NCI-H187 (cell line): Measurements from ENCODE around the gene S100A1.
"Not testable (repeated sequence)": the region's sequence is repeated elsewhere in the genome, so short reads cannot be mapped to it uniquely, and the experiment has no call there.

ENCODE experiments used
- DNase-seq, 2 experiments: peaks; one replicate each; lab custom pipeline; 2025; lab: John Stamatoyannopoulos, UW

S100A1 gene

GRCh38 chr1:153658400-153659174 is 30.4 kb downstream of the S100A1 start, which contains the start of gene SNAPIN:
Gene SNAPIN, plus strand, starts transcription at chr1:153658703. Its CDS starts 41 bp downstream, at chr1:153658744.
- DNase-seq = peak; percentile 93 to 95

GRCh38 chr1:153659175-153659534 is 30.9 kb downstream of the S100A1 start:
- no peak for DNase-seq

GRCh38 chr1:153659656-153660055 is 31.4 kb downstream of the S100A1 start:
- DNase-seq = no peak

DNA sequence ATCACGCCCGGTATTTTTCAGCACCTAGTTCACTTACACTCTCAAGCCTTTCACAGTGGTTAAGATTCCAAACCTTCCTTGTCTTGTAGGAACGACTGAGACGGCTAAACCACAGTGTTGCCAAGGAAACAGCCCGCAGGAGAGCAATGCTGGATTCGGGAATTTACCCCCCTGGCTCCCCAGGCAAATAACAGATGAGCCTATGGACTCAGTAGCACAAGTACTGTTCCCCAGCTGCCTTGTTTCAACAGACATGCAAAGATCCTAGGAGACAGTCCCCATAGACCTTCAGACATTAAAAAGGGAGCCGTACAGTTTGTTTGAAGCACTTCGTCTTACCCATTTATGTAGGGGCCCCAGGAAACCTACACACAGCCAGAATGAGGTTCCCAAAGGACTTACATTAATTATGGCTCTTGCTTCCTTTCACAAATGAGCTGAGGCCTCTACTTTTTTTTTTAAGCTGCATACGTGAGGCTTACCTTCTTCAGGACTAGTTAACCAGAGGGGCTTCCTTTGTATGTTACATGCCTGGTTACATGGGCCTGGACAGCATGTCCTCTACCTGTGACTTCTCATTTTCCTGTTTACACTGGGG is 33.0 kb downstream of the S100A1 start:
- no peak for DNase-seq

GRCh38 chr1:153662269-153662668 is 34.0 kb downstream of the S100A1 start:
- DNase-seq = no peak

GRCh38 chr1:153663211-153663610 is 35.0 kb downstream of the S100A1 start:
- no peak for DNase-seq

GRCh38 chr1:153667439-153667838 is 39.2 kb downstream of the S100A1 start:
- DNase-seq = no peak

- not testable (repeated sequence) for DNase-seq
Observed at GRCh38 chr1:153668672-153669071, 40.4 kb downstream of the S100A1 start.

DNA sequence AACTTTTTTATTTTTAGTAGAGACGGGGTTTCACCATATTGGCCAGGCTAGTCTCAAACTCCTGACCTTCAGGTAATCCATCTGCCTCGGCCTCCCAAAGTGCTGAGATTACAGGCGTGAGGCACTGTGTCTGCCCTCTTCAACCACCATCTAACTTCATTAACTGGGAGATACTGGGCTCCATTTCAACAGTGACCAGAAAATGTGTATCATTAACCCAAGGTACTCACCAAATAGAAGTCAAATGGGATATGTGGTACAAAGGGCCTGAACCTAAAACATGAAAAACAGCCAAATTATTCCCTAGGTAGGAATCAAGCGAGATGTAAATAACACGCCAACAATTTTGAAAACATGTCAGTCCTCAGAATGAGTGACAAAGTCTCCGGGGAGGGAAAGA is 41.4 kb downstream of the S100A1 start:
- DNase-seq = no peak

- peak in 1 of 2 experiments; percentile 46 for DNase-seq
Observed at GRCh38 chr1:153670257-153670858, 42.1 kb downstream of the S100A1 start.

DNA sequence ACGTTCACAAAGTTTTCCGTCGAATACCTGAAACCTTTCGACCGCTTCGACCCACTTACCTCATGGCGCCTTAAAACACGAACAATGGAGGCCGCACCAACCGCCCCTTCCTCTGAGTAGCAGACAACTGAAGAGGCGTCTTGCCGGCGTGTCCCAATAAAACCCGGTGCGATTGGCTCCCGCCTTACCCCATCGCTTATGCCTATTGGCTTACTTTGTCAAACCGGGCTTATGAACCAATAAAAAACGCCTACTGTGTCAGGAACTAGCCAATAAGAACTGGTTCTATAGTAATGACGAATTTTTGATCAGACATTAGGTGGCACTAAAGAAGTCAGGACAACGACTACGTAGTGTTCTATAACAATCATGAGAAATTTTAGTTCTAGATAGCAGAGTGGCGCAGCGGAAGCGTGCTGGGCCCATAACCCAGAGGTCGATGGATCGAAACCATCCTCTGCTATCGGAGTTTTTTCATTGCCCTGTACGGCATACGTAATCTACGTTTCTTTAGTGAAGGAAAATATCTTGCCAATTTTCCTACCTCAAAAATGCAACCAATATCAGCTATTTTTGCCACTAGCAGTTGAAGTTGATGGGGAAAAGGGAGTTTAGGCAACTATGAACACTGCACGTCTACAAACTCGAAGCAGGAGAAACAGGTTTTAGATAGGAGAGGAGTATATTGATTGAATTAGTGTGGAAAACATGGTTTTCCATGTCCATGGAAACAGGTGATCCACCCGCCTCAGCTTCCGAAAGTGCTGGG is 42.8 kb downstream of the S100A1 start, which contains the start of gene ILF2:
ILF2 (minus strand) TSS at position 135 of the 769 bp plus-strand sequence; CDS start at position 64, 71 bp downstream.
- DNase-seq = peak; percentile 99 to 100

- DNase-seq = not testable (repeated sequence)
Observed at GRCh38 chr1:153671628-153672353, 43.6 kb downstream of the S100A1 start.

GRCh38 chr1:153673511-153673910 is 45.3 kb downstream of the S100A1 start:
- DNase-seq = no peak

GRCh38 chr1:153677718-153678518 is 49.7 kb downstream of the S100A1 start:
- DNase-seq = peak; percentile 36 to 44

GRCh38 chr1:153678519-153679336 is 50.5 kb downstream of the S100A1 start, which contains the start of gene NPR1:
Gene NPR1, plus strand, starts transcription at chr1:153678688. Its CDS starts 421 bp downstream, at chr1:153679109.
- no peak for DNase-seq

DNA sequence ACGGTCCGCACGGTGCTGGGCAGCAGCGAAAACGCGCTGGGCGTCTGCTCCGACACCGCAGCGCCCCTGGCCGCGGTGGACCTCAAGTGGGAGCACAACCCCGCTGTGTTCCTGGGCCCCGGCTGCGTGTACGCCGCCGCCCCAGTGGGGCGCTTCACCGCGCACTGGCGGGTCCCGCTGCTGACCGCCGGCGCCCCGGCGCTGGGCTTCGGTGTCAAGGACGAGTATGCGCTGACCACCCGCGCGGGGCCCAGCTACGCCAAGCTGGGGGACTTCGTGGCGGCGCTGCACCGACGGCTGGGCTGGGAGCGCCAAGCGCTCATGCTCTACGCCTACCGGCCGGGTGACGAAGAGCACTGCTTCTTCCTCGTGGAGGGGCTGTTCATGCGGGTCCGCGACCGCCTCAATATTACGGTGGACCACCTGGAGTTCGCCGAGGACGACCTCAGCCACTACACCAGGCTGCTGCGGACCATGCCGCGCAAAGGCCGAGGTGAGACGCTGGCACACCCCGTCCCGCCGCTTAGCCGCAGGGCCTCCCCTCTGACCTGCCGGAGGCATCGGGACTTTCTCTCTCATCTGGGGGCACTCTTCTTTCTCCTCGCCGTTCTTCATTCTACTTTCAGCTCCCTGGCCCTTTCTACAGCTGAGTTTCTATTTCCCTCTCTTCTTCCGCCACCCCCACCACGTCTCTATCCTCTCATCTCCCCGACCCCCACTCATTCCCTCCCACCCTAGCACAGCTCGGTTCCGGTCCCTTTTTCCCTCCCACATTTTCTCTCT is 51.3 kb downstream of the S100A1 start:
- DNase-seq = no peak

GRCh38 chr1:153680120-153680403 is 51.8 kb downstream of the S100A1 start:
- no peak for DNase-seq
